GM23248 (cell line): Measurements from ENCODE around the gene UNC93A. TPM values are rescaled to one million over a fixed set of nuclear protein-coding genes. Genes with fewer than 3 reads are reported as not detected.
"Not testable (repeated sequence)": the region's sequence is repeated elsewhere in the genome, so short reads cannot be mapped to it uniquely, and the experiment has no call there.

Source experiments
- DNase-seq: peaks from one replicate; pipeline ENCODE4 v3.0.0-alpha.2; 2015
- H2AFZ ChIP-seq: fragments of 200-600 bp; sonication (generic); 2 replicates; pipeline ENCODE4 v1.6.1; 2016; ENCODE audit warnings: antibody characterized with exemption
- H3F3A ChIP-seq: fragments of 200-600 bp; sonication (generic); 2 replicates; pipeline ENCODE4 v1.6.1; 2016; ENCODE audit warnings: mild to moderate bottlenecking, antibody characterized with exemption, mixed run types; ENCODE audit not compliant: insufficient read depth
- H3K27ac ChIP-seq: fragments of 200-600 bp; sonication (generic); 2 replicates; pipeline ENCODE4 v1.5.1; 2016; ENCODE audit warnings: mild to moderate bottlenecking
- H3K27me3 ChIP-seq: fragments of 200-600 bp; sonication (generic); replicated peaks from 2 replicates; pipeline ENCODE4 v1.6.1; 2016; ENCODE audit warnings: mild to moderate bottlenecking; ENCODE audit not compliant: insufficient read depth
- H3K36me3 ChIP-seq: fragments of 200-600 bp; sonication (generic); 2 replicates; pipeline ENCODE4 v1.6.1; 2016; ENCODE audit warnings: low read depth, mild to moderate bottlenecking
- H3K4me1 ChIP-seq: fragments of 200-600 bp; sonication (generic); 2 replicates; pipeline ENCODE4 v1.6.1; 2016; ENCODE audit warnings: mild to moderate bottlenecking; ENCODE audit not compliant: insufficient read depth
- H3K4me2 ChIP-seq: fragments of 200-600 bp; sonication (generic); one replicate; pipeline ENCODE4 v1.6.1; 2016; ENCODE audit warnings: mild to moderate bottlenecking; ENCODE audit not compliant: unreplicated experiment
- H3K4me3 ChIP-seq: fragments of 200-600 bp; sonication (generic); 2 replicates; pipeline ENCODE4 v1.5.1; 2016; ENCODE audit warnings: mild to moderate bottlenecking
- H3K79me2 ChIP-seq: fragments of 200-600 bp; sonication (generic); 2 replicates; pipeline ENCODE4 v1.6.1; 2016; ENCODE audit warnings: mild to moderate bottlenecking; ENCODE audit not compliant: insufficient read depth
- H3K9ac ChIP-seq: fragments of 200-600 bp; sonication (generic); 2 replicates; pipeline ENCODE4 v1.6.1; 2016; ENCODE audit warnings: mild to moderate bottlenecking
- H3K9me2 ChIP-seq: fragments of 200-600 bp; sonication (generic); 2 replicates; pipeline ENCODE4 v1.6.1; 2016; ENCODE audit warnings: mixed run types, mild to moderate bottlenecking, moderate library complexity; ENCODE audit not compliant: insufficient read depth
- H3K9me3 ChIP-seq: fragments of 200-600 bp; sonication (generic); one replicate; pipeline ENCODE4 v1.6.1; 2017; ENCODE audit warnings: low read depth
- H4K20me1 ChIP-seq: fragments of 200-600 bp; sonication (generic); 2 replicates; pipeline ENCODE4 v1.6.0; 2016; ENCODE audit not compliant: insufficient read depth
- EZH2 ChIP-seq: fragments of 200-600 bp; sonication (generic); IDR thresholded peaks from 2 replicates; pipeline ENCODE4 v1.6.1; 2018; ENCODE audit warnings: antibody characterized with exemption, mild to moderate bottlenecking; ENCODE audit not compliant: insufficient read depth, poor library complexity, severe bottlenecking
- EZH2phosphoT487 ChIP-seq: fragments of 200-600 bp; sonication (generic); IDR thresholded peaks from 2 replicates; pipeline ENCODE4 v1.6.1; 2018; ENCODE audit warnings: antibody characterized with exemption, moderate library complexity, mild to moderate bottlenecking, low read depth; ENCODE audit not compliant: insufficient read depth
- WGBS, 2 experiments: methylation state at CpG; one replicate each; pipeline ENCODE4 v1.1.6; 2015 to 2017; ENCODE audit warnings: low lambda C conversion rate in 2 of 2, low coverage in 1 of 2; ENCODE audit errors: missing lambda C conversion rate in 2 of 2; 5-methylcytosine and 5-hydroxymethylcytosine counted together
- in situ Hi-C: fragments of 300-500 bp; cut with MboI; formaldehyde crosslinking; loops from 2 replicates; pipeline ENCODE4 v1.15.0; 2020
- polyA plus RNA-seq: library from polyadenylated mRNA; unstranded; fragments of >200 nt; fragmentation: Nextera tagmentation; extraction: Ambion mirVana; gene quantifications from 2 replicates; pipeline ENCODE4 v1.2.1, GENCODE V29; 2016
- total RNA-seq: library from RNA; depleted of rRNA; stranded (reverse); fragments of >200 nt; shearing (Covaris generic); gene quantifications from 2 replicates; pipeline ENCODE4 v1.2.3, GENCODE V29; 2014; rRNA removed

Gene UNC93A
- total and polyA plus RNA-seq, 2 experiments from 2014 or later, result not detected

GRCh38 chr6:167350731-167351655 is 59.9 kb downstream of the UNC93A start:
- no peaks in the 10 kb centered on the region for H4K20me1 ChIP-seq
- peak overlapping the region; percentile 39 for H3K4me3 ChIP-seq
- H3K4me1 ChIP-seq, result no peaks in the 10 kb centered on the region
- H3K9me3 ChIP-seq, result no peaks in the 10 kb centered on the region
- H3K36me3 ChIP-seq, result no peaks in the 10 kb centered on the region
- H3K27ac ChIP-seq, result no peak overlapping the region
- no peaks in the 10 kb centered on the region for H3K9me2 ChIP-seq
- H3K9ac ChIP-seq, result no peak overlapping the region
- H3K4me2 ChIP-seq, result peak overlapping the region; percentile 42
- 5 to 7% methylated on average over 50 to 60 of the region's 62 CpGs for WGBS, 2 experiments
- peak; percentile 46 for DNase-seq
- H3K79me2 ChIP-seq, result no peaks in the 10 kb centered on the region
- H3F3A ChIP-seq, result no peaks in the 10 kb centered on the region
- in situ Hi-C loops, result no loop called here
- peak overlapping the region; percentile 38; the same call in 1 of the 2 replicates for H2AFZ ChIP-seq
- no peak for TF ChIP-seq EZH2phosphoT487
- TF ChIP-seq EZH2, result no peak
- H3K27me3 ChIP-seq, result peaks cover 4% of the 10 kb centered on the region; the same call in 1 of the 2 replicates

GRCh38 chr6:167351656-167352345 is 60.7 kb downstream of the UNC93A start:
- H3K27me3 ChIP-seq, result peaks cover 4% of the 10 kb centered on the region; the same call in 1 of the 2 replicates
- H4K20me1 ChIP-seq, result no peaks in the 10 kb centered on the region
- in situ Hi-C loops, result no loop called here
- no peaks in the 10 kb centered on the region for H3K9me3 ChIP-seq
- H3K4me2 ChIP-seq, result no peak overlapping the region
- H3K79me2 ChIP-seq, result no peaks in the 10 kb centered on the region
- no peak overlapping the region for H3K9ac ChIP-seq
- DNase-seq, result no peak
- no peak overlapping the region for H2AFZ ChIP-seq
- TF ChIP-seq EZH2, result no peak
- no peak overlapping the region for H3K27ac ChIP-seq
- H3K9me2 ChIP-seq, result no peaks in the 10 kb centered on the region
- no peaks in the 10 kb centered on the region for H3F3A ChIP-seq
- H3K4me3 ChIP-seq, result no peak overlapping the region
- WGBS, 2 experiments, result 37 to 38% methylated on average over 13 of the region's 13 CpGs
- H3K4me1 ChIP-seq, result no peaks in the 10 kb centered on the region
- H3K36me3 ChIP-seq, result no peaks in the 10 kb centered on the region

- no peak overlapping the region for H2AFZ ChIP-seq
- H4K20me1 ChIP-seq, result no peaks in the 10 kb centered on the region
- no peak overlapping the region for H3K4me2 ChIP-seq
- H3F3A ChIP-seq, result no peaks in the 10 kb centered on the region
- no peak overlapping the region for H3K27ac ChIP-seq
- no peaks in the 10 kb centered on the region for H3K4me1 ChIP-seq
- no peak overlapping the region for H3K9ac ChIP-seq
- no peaks in the 10 kb centered on the region for H3K9me2 ChIP-seq
- TF ChIP-seq EZH2, result no peak
- no peak for TF ChIP-seq EZH2phosphoT487
- no peaks in the 10 kb centered on the region for H3K36me3 ChIP-seq
- DNase-seq, result no peak
- H3K4me3 ChIP-seq, result no peak overlapping the region
- WGBS, 2 experiments, result 46 to 55% methylated on average over 3 of the region's 3 CpGs
- in situ Hi-C loops, result no loop called here
- no peaks in the 10 kb centered on the region for H3K9me3 ChIP-seq
- no peaks in the 10 kb centered on the region for H3K27me3 ChIP-seq
- H3K79me2 ChIP-seq, result no peaks in the 10 kb centered on the region
These were observed 65.8 kb downstream of the UNC93A start for GRCh38 chr6:167356874-167357273.

DNA sequence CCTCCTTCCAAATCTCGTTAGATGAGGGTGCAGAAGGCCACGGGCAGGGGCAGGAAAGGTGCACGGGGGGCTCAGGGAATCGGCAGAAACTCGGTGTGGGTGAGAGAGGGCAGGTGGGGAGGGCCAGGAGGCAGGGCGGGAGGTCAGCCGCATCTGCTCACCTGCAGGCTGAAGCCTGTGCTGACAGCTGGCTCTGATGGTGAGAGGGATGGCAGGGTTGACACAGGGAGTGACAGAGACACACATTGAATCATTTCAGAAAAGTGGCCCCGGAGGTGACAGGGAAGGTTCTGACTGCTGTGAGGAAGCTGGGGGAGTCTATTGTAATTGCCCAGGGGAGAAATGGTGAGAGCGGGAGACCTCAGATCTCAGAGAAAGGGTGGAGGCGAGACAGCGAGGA is 67.3 kb downstream of the UNC93A start:
- DNase-seq, H2AFZ ChIP-seq, H3K9ac ChIP-seq, H3F3A ChIP-seq, H3K4me3 ChIP-seq, H3K4me2 ChIP-seq, in situ Hi-C loops, H3K9me3 ChIP-seq, H3K36me3 ChIP-seq, H4K20me1 ChIP-seq, H3K27ac ChIP-seq, H3K79me2 ChIP-seq, H3K27me3 ChIP-seq, H3K9me2 ChIP-seq, H3K4me1 ChIP-seq: not testable (repeated sequence)
- WGBS, 2 experiments, result 2% methylated on average over 3 of the region's 11 CpGs

DNA sequence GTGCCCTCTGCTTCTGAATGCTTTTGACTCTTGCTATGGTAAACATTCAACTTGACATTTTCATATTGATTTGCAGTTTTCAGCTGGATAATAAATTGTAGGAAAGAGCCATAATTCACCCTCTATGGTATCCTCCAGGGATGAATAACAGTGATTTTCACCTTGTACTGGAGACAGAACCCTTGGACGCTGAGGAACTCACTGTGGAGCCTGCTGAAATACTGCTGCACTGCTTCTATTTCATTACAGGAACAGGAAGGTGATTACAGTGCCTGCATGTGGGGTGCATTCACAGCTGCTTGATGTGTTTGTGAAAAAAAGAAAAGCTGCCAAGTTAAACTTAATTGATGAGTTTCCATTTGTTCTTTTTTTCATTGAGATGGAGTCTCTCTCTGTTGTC is 70.1 kb downstream of the UNC93A start:
- H3K4me3 ChIP-seq, DNase-seq, H3K9me3 ChIP-seq, H3K9me2 ChIP-seq, H3K4me1 ChIP-seq, H4K20me1 ChIP-seq, H3K36me3 ChIP-seq, H3K27me3 ChIP-seq, in situ Hi-C loops, H2AFZ ChIP-seq, H3K9ac ChIP-seq, H3F3A ChIP-seq, H3K27ac ChIP-seq, H3K4me2 ChIP-seq, H3K79me2 ChIP-seq: not testable (repeated sequence)
- 0 to 5% methylated on average over 1 of the region's 1 CpG for WGBS, 2 experiments

Other genes starting within 250 kb of the UNC93A start
- not detected in 2 replicates for gene CCR6, start 168.2 kb upstream of the UNC93A start, total RNA-seq
- gene CCR6, start 168.2 kb upstream of the UNC93A start, polyA plus RNA-seq, result not detected in 2 replicates
- not detected in 2 replicates for gene GPR31, start 133.3 kb upstream of the UNC93A start, total RNA-seq
- gene GPR31, start 133.3 kb upstream of the UNC93A start, polyA plus RNA-seq, result not detected in 2 replicates
- not detected in 2 replicates for gene TTLL2, start 33.8 kb downstream of the UNC93A start, total RNA-seq
- gene TTLL2, start 33.8 kb downstream of the UNC93A start, polyA plus RNA-seq, result not detected in 2 replicates